OCI-LY3 (cell line): ENCODE results near the gene ARHGAP10.
"Not testable (repeated sequence)": the region's sequence is repeated elsewhere in the genome, so short reads cannot be mapped to it uniquely, and the experiment has no call there.

Experiments used
- H2AFZ ChIP-seq: fragments of 200-600, 300-600 bp; shearing (Covaris generic); 2 replicates; pipeline ENCODE4 v1.6.0; 2014; ENCODE audit warnings: antibody characterized with exemption, low read depth, low read length
- H3K27ac ChIP-seq: fragments of 200-600, 300-600 bp; sonication (generic); 2 replicates; pipeline ENCODE4 v1.5.1; 2014; ENCODE audit warnings: mild to moderate bottlenecking, low read length, moderate library complexity, mixed read lengths
- H3K27me3 ChIP-seq: fragments of 200-600, 300-600 bp; sonication (generic); 2 replicates; pipeline ENCODE4 v1.6.1; 2014; ENCODE audit warnings: low read depth, low read length, mixed read lengths
- H3K36me3 ChIP-seq: fragments of 200-600, 300-600 bp; sonication (generic); replicated peaks from 2 replicates; pipeline ENCODE3; 2014; ENCODE audit warnings: low read depth, low read length, mixed read lengths
- H3K4me1 ChIP-seq: fragments of 300-600, 200-600 bp; sonication (generic); 2 replicates; pipeline ENCODE4 v1.6.1; 2014; ENCODE audit warnings: low read length, mixed read lengths
- H3K4me2 ChIP-seq: fragments of 200-600, 300-600 bp; sonication (generic); 2 replicates; pipeline ENCODE4 v1.6.1; 2014; ENCODE audit warnings: low read length, mixed read lengths
- H3K4me3 ChIP-seq: fragments of 300-600, 200-600 bp; sonication (generic); 2 replicates; pipeline ENCODE4 v1.5.1; 2014; ENCODE audit warnings: antibody characterized with exemption, mild to moderate bottlenecking, low read length, moderate library complexity
- H3K79me2 ChIP-seq: fragments of 300-600, 200-600 bp; shearing (Covaris generic); 2 replicates; pipeline ENCODE4 v1.6.1; 2014; ENCODE audit warnings: mild to moderate bottlenecking, low read length, mixed read lengths
- H3K9ac ChIP-seq: fragments of 300-600, 200-600 bp; shearing (Covaris generic); 2 replicates; pipeline ENCODE4 v1.6.0; 2014; ENCODE audit warnings: mild to moderate bottlenecking, low read length, moderate library complexity
- H3K9me3 ChIP-seq: fragments of 200-600, 300-600 bp; shearing (Covaris generic); 2 replicates; pipeline ENCODE4 v1.6.1; 2014; ENCODE audit warnings: low read length, mixed read lengths; ENCODE audit not compliant: insufficient read depth
- H4K20me1 ChIP-seq: fragments of 200-600, 300-600 bp; sonication (generic); 2 replicates; pipeline ENCODE4 v1.6.1; 2016; ENCODE audit warnings: low read length, mixed read lengths; ENCODE audit not compliant: insufficient read depth
- CTCF ChIP-seq: fragments of 200-600, 300-600 bp; sonication (generic); IDR thresholded peaks from 2 replicates; pipeline ENCODE4 v1.5.1; 2014; ENCODE audit warnings: antibody characterized with exemption, low read length, low read depth
- EZH2phosphoT487 ChIP-seq: fragments of 200-600 bp; shearing (Covaris generic); IDR thresholded peaks from 2 replicates; pipeline ENCODE4 v1.6.1; 2018; ENCODE audit warnings: antibody characterized with exemption, mixed run types, low read depth

Gene ARHGAP10

DNA sequence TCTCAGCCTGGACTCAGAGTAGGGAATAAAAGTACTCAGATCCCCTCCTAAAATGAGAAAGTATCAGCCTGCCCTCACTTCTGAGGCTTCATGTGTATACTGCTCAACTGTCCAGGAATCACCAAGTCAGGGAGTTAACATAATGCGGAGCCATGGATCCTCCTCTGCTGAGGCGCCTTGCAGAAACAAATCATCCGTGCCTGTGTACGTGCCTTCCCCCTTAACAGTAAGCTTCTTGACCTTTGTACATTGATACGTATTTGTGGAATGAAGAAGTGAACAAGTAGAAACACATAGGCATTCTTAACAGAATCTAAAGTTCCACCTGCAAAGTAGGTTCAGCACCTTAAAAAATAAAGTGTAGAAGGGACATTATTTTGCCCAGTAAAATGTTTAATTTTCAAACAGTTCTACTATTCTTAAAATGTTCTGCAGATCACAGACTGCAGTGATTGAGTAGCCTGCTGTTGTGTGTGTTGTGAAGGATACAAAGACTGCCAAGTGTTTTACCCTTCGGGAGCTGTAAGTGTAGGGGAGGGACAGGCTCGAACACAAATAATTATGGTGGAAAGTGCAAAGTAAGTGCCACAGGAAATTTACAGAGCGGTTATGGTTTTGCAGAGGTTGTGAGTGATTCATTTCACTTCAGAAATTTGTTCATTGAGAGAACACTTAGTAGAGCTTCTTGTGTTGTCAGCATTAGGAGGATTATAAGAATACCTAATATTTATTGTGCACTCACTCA, 61.9 kb downstream of the ARHGAP10 start:
- peak overlapping the region; percentile 59 for H3K4me3 ChIP-seq
- no peaks in the 10 kb centered on the region for H4K20me1 ChIP-seq
- H3K27ac ChIP-seq, result peak overlapping the region; percentile 64
- TF ChIP-seq EZH2phosphoT487 (no peak), CTCF (no peak)
- H2AFZ ChIP-seq, result peak overlapping the region; percentile 30; the same call in 1 of the 2 replicates
- H3K79me2 ChIP-seq, result peaks cover 21% of the 10 kb centered on the region
- H3K9ac ChIP-seq, result peak overlapping the region; percentile 36
- H3K27me3 ChIP-seq, result no peaks in the 10 kb centered on the region
- H3K4me1 ChIP-seq, result peaks cover 51% of the 10 kb centered on the region
- H3K4me2 ChIP-seq, result peak overlapping the region; percentile 84
- H3K36me3 ChIP-seq, result no peaks in the 10 kb centered on the region
- no peaks in the 10 kb centered on the region for H3K9me3 ChIP-seq

- Histone ChIP-seq H3K4me1 (peaks cover 51% of the 10 kb centered on the region), H3K36me3 (no peaks in the 10 kb centered on the region), H3K79me2 (peaks cover 21% of the 10 kb centered on the region), H3K27me3 (no peaks in the 10 kb centered on the region), H4K20me1 (no peaks in the 10 kb centered on the region), H3K27ac (peak overlapping the region; percentile 64), H3K4me2 (peak overlapping the region; percentile 84), H2AFZ (no peak overlapping the region), H3K9me3 (no peaks in the 10 kb centered on the region), H3K9ac (peak overlapping the region; percentile 36), H3K4me3 (peak overlapping the region; percentile 59)
- TF ChIP-seq CTCF (no peak), EZH2phosphoT487 (no peak)
Measured at GRCh38 chr4:147794314-147794680, 62.4 kb downstream of the ARHGAP10 start.

- H3K36me3 ChIP-seq, result no peaks in the 10 kb centered on the region
- H4K20me1 ChIP-seq, result no peaks in the 10 kb centered on the region
- TF ChIP-seq CTCF (no peak), EZH2phosphoT487 (no peak)
- no peak overlapping the region for H2AFZ ChIP-seq
- H3K9ac ChIP-seq, result peak overlapping the region; percentile 36; the same call in 1 of the 2 replicates
- H3K4me2 ChIP-seq, result peak overlapping the region; percentile 84
- no peaks in the 10 kb centered on the region for H3K9me3 ChIP-seq
- H3K27me3 ChIP-seq, result no peaks in the 10 kb centered on the region
- peak overlapping the region; percentile 64 for H3K27ac ChIP-seq
- peak overlapping the region; percentile 59 for H3K4me3 ChIP-seq
- H3K79me2 ChIP-seq, result peaks cover 21% of the 10 kb centered on the region
- peaks cover 51% of the 10 kb centered on the region for H3K4me1 ChIP-seq
Measured at GRCh38 chr4:147794787-147795413, 63.0 kb downstream of the ARHGAP10 start.

GRCh38 chr4:147799057-147799456, 67.2 kb downstream of the ARHGAP10 start:
- not testable (repeated sequence) for H2AFZ ChIP-seq, H3K9me3 ChIP-seq, H3K36me3 ChIP-seq, H3K9ac ChIP-seq, H3K4me3 ChIP-seq, H4K20me1 ChIP-seq, H3K27ac ChIP-seq, H3K27me3 ChIP-seq
- Histone ChIP-seq H3K4me2 (peak overlapping the region; percentile 71), H3K4me1 (peaks cover 33% of the 10 kb centered on the region), H3K79me2 (peaks cover 11% of the 10 kb centered on the region)
